HG03439 (cell line): ENCODE results near the gene NAA35.
"Not testable (repeated sequence)": the region's sequence is repeated elsewhere in the genome, so short reads cannot be mapped to it uniquely, and the experiment has no call there.

Experiments
- ATAC-seq: cut with Tn5 transposase; IDR thresholded peaks from one replicate; pipeline ENCODE4 v1.9.1; 2021; ENCODE audit warnings: mild to moderate bottlenecking, moderate library complexity; ENCODE audit not compliant: unreplicated experiment

Gene NAA35

DNA sequence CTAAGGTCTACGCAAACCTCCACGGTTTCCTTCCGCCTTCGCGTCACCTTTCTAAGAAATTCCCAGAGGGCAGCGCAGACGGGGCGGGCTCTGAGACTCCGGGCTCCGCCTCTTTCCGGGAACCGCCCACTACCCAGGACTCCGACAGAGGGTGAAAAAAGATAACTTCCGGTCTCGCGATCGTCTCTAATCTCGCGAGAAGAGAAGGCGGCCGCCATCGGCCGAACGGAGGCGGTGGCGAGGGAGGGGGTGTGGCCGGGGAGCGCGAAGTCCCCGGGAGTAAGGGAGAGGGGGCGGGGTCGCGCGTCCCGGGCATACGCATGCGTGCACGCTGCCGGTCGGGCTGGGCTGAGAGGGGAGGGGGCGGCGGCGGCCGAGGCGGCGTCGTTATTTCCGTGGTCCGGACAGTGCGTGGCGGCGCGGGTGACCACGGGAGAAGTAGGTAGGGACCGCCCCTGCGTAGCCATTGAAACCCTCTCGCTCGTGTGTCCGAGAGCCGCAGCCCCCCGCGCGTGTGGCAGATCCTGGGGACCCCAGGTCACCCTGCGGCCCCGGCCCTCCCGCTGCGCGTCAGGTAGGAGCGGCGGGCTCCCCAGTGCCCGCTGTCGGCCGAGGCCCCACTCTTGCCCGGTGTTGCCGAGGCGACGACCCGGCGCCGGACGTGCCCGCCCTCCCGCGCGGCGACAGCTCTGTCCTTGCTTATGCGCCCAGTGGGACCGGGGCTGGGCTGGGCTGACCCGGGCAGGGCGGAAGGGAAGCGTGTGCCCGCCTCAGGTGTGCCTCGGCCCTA lies at the start of gene NAA35:
TSS of gene NAA35 (plus strand) at position 315 of the 790 bp plus-strand sequence. CDS start 1,014 bp downstream, outside the sequence.
- ATAC-seq = peak; percentile 95

DNA sequence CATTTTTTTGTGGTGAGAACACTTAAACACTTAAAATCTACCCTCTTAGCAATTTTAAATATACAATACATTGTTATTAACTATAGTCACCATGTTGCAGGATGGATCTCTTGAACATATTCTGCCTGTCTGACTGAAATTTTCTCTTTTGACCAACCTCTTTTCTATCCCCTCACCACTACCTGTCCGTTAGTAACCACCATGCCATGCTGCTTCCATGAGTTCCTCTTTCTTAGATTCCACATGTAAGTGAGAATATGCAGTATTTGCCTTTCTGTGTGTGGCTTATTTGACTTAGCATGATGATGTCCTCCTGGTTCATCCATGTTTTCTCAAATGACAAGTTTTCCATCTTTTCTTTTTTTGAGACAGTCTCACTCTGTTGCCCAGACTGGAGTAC lies 48.5 kb upstream of the NAA35 start:
- no peak for ATAC-seq

DNA sequence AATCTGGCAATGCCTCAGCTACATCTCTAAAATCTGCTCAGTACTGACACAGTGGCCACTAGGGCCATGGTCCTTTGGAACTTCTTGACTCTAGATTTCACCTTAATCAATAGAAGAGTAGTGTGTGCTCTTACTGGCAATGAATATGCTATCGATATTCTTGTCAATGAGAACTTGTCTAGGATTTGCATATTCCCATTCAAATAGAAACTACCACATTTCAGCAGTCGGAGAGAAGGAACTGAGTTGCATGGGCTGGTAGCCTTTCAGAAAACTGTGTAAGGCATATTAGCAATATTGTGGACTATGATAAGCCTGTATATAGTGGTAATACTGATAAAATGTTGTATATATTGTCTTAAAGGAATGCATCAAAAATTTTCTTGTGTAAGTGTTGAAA lies 45.3 kb upstream of the NAA35 start:
- no peak for ATAC-seq

- no peak for ATAC-seq
Observed at GRCh38 chr9:85897848-85898247, 43.1 kb upstream of the NAA35 start.

DNA sequence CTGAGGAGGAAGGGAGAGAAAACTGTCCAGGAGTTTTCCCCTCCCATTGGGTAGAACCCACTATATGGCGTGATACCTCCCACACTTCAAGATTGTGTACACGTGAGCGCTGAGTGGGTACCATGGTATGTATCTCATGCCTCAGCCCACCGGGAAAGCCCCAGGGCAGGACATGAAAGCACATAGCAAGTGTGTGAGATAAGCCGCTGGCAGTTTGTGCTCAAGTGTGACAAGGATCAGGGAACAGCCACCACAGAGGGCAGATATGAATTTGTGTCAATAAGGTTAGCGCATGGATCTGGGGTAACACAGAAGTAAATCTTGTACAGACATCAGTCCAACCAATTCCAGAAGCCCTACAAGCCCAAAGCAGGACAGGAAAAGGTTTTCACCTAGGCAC lies 42.6 kb upstream of the NAA35 start:
- ATAC-seq = no peak

- ATAC-seq = no peak
Observed at GRCh38 chr9:85899388-85899787, 41.6 kb upstream of the NAA35 start.

- no peak for ATAC-seq
Observed at GRCh38 chr9:85900504-85901201, 40.3 kb upstream of the NAA35 start.

- no peak for ATAC-seq
Observed at GRCh38 chr9:85904975-85905374, 36.0 kb upstream of the NAA35 start.

GRCh38 chr9:85905957-85906356 lies 35.0 kb upstream of the NAA35 start:
- ATAC-seq = no peak

DNA sequence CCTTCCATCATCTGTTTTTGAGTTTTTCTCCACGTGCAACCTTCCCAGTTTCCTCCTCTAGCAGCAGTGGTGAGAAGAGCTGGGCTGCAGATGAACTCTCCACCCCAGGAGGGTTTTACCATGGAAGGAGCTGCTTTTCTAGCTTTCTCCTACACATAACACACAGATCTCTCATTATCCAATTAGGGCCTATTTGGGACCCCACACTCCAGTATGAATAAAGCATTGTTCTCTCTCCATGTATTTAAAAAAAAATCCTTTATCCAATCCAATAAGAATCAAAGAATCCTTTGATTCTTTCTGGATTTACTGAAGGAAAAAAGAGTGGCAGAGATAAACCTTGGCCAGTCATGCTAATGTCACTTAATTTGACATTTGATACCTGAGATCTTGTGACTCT lies 31.6 kb upstream of the NAA35 start:
- no peak for ATAC-seq

DNA sequence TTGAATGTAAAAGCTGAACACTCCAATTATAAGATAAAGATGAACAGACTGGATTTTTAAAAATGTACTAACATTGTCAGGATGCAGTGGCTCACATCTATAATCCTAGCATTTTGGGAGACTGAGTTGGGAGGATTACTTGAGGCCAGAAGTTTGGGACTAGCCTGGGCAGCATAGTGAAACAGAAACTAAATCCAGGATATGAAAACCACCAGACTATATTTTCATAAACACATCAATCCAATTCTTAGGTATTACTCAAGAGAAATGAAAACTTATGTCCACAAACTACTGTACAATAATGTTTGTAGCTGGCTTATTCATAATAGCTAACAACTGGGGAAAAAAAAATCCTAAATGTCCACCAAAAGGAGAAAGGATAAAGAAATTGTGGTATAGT lies 26.8 kb upstream of the NAA35 start:
- no peak for ATAC-seq

GRCh38 chr9:85917756-85918155 lies 23.2 kb upstream of the NAA35 start:
- no peak for ATAC-seq

- ATAC-seq = no peak
Observed at GRCh38 chr9:85925493-85925892, 15.5 kb upstream of the NAA35 start.

- no peak for ATAC-seq
Observed at GRCh38 chr9:85927076-85927475, 13.9 kb upstream of the NAA35 start.

DNA sequence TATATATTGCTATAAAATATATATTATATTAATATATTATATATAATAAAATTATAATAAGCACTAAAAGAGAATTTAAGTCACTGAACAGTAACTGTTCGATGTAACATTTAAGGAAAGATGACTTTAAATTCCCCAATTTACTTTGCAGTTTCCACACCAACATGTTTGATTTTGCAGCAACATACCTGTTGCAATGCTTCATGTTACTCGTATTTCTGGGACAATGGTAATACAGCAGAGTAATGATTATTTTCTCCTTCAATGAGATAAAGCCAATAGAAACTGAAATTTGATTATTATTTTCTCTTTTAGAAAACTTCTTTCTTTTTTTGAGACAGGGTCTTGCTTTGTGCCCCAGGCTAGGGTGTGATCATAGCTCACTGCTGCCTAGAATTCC lies 9.5 kb upstream of the NAA35 start:
- no peak for ATAC-seq

DNA sequence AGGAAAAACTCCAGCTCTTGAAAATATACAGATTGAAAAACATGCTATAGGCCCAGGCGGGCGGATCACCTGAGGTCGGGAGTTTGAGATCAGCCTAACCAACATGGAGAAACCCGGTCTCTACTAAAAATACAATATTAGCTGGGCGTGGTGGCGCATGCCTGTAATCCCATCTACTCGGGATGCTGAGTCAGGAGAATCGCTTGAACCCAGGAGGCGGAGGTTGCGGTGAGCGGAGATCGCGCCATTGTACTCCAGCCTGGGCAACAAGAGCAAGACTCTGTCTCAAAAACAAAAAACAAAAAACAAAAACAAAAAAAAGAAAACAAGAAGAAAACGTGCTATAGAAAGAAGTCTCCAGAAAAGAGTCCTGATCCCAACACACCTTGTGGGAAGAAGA lies 5.0 kb upstream of the NAA35 start:
- ATAC-seq = not testable (repeated sequence)

DNA sequence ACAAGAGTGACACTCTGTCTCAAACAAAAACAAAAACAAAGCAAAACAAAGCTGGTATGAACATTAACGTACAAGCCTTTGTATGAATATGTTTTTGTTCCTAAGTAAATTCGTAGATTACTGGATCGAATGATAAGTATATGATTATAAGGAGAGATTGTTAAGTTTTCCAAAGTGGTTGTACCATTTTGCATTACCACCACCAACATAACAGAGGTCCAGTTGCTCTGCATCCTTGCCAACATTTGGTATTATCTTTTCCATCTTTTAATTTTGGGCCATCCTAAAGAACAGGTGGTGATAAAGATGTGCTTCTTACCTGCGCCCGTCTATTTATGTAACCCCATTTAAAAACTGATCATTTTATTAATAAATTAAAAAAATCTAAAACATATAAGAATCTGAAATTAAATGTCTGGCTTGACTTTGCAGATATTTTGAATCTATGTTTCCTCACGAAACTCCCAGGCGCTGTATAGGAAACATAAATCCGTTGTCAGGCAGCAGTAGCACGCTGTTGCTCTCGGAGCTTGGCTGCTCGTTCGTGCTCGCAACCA lies 593 bp upstream of the NAA35 start:
- no peak for ATAC-seq

DNA sequence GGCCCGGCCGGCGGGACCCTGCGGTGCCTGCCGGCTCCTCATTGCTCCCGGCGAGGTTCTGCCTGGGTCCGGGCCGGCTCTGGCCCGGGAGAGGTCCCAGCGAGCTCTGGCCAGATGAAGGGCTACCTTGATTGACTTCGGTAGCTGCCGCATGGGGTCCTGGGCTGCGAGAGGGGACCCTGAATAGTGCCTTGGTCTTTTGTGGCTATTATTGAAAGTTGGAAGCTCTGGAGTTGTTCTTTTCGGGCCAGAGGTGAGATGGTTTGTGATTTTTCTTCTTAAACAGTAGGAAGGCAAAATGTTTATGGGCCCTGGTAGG lies 635 bp downstream of the NAA35 start:
- ATAC-seq = no peak

- ATAC-seq = no peak
Observed at GRCh38 chr9:85941966-85942912, 1.3 kb downstream of the NAA35 start.

- no peak for ATAC-seq
Observed at GRCh38 chr9:85942913-85943709, 2.2 kb downstream of the NAA35 start.
